ENCODE data around the gene AMDHD2.
"Not testable (repeated sequence)": the region's sequence is repeated elsewhere in the genome, so short reads cannot be mapped to it uniquely, and the experiment has no call there.

AMDHD2 gene

GRCh38 chr16:2575839-2576238, 55.7 kb downstream of the AMDHD2 start:
- DNase-seq (ENCODE audit: low read depth in 2 of 2): not testable (repeated sequence)

GRCh38 chr16:2577044-2577443, 56.9 kb downstream of the AMDHD2 start:
- not testable (repeated sequence) for DNase-seq (ENCODE audit: low read depth in 2 of 2)

- DNase-seq (ENCODE audit: low read depth in 2 of 2): not testable (repeated sequence)
Observed at GRCh38 chr16:2578905-2579304, 58.7 kb downstream of the AMDHD2 start.

- DNase-seq (ENCODE audit: low read depth in 2 of 2): not testable (repeated sequence)
Observed at GRCh38 chr16:2580143-2580542, 60.0 kb downstream of the AMDHD2 start.

- DNase-seq (ENCODE audit: low read depth in 2 of 2): not testable (repeated sequence)
Observed at GRCh38 chr16:2580818-2581217, 60.6 kb downstream of the AMDHD2 start.

Measured in stimulated activated CD8-positive, alpha-beta memory T cell treated with anti-CD3 and anti-CD28 coated beads, Interleukin-7, amount 100 ng/mL, for 4 hours (primary cell).